HG03378 (cell line): Measurements from ENCODE around the gene ANO2.

Experiments
- ATAC-seq: cut with Tn5 transposase; IDR thresholded peaks from one replicate; pipeline ENCODE4 v1.9.1; 2021; ENCODE audit warnings: mild to moderate bottlenecking, moderate library complexity; ENCODE audit not compliant: unreplicated experiment

The ANO2 gene

DNA sequence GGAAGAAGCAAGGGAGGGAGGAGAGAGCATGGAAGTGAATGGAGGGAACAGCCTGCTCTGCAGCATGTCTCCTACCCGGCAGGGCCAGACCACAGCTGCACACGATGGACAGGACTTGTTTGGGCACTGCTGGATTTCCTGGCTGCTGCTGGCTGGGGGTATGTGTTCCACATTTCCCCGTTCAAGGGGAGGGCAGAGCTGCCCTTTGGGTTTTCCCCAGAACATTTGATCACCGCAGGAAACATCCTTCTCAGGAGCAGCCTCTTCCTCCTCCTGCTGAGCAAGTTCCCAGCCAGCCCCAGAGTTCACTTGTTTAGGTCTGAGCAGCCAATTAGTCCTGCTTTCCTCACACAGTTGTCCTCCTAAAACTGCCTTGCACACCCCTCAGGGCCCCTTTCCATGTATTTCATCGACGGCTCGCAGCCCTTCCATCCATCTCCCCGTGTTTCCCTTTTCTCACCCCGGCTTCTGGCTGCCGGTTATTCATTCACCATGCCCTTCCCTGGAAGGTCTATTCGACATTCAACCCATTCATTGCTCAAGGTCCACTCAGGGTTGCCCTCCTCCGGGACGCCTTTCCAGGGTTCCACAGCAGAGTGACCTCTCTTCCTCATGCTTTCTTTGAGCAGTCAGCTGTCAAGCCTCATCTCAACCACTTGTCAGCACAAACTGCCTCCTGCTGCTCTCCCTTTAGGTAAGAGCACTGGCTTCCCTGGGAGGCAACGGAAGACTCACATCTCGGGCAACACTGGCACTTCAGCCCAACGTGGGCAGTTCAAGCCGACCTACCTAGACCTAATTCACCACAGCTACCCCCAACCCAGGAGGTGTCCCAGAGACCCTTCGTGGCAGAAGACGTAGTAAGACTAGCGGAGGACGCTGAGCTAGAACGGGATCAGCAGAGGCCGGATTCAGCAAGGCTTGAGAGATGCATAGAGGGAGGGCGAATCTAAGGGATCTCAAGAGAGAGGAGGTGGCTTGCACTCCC lies 20.1 kb upstream of the ANO2 start:
- ATAC-seq: no peak

GRCh38 chr12:5963515-5963914 lies 18.5 kb upstream of the ANO2 start:
- ATAC-seq: no peak

DNA sequence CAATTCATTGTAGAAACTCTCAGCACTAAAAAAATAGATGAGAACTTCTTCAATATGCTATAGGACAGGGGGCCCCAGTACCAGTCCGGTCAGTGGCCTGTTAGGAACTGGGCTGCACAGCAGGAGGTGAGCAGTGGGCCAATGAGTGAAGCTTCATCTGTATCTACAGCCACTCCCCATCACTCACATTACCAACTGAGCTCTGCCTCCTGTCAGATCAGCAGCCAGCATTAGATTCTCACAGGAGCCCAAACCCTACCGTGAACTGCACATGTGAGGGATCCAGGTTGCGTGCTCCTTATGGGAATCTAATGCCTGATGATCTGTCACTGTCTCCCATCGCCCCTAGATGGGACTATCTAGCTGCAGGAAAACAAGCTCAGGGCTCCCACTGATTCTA lies 15.7 kb upstream of the ANO2 start:
- no peak for ATAC-seq

DNA sequence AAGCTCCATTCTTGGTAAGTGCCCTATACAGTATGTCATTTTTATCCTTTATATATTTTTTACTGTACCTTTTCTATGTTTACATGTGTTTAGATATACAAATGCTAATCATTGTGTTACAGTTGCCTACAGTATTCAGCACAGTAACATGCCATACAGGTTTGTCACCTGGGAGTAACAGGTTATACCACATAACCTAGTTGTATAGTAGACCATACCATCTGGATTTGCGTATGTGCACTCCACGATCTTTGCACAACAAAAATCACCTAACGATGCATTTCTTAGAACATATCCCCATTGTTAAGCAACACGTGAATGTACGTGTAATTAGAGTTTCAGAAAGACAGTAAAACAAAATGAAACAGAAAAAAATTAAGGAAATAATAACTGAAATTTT lies 11.9 kb upstream of the ANO2 start:
- no peak for ATAC-seq

- ATAC-seq: no peak
These were observed 9.6 kb upstream of the ANO2 start for GRCh38 chr12:5954661-5955060.

DNA sequence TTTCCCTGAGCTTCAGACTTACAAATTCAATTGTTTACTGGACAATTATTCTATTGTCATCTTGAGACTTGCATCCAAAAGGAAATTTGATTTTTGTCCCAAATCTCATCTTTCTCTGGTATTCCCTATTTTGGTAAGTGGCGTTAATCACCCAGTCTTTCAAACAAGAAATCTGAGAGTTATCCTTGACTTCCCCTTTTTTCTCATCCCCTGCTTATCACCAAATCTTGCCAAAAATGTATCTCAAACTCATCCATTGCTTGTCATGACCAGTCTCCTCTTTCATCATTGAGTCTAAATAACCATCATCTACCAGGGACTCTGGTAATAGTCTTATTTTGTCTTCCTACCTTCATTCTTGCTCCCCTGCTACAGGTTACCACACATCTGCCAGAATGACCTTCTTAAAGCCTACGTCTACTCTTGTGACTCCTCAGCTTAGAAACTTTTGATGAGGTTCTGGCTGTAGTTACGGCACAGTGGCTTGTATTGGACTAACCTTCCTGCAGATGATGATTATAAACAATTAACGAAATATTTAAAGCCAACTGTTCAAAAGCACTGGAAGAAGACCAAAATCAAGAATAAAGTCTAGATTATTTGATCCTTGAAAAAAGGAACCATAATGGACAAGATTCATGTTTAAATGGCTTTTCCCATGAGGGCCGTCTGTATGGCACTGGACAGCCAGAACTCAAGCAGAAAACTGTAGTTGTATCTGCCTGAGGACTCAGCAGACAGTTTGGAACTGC lies 9.0 kb upstream of the ANO2 start:
- no peak for ATAC-seq

DNA sequence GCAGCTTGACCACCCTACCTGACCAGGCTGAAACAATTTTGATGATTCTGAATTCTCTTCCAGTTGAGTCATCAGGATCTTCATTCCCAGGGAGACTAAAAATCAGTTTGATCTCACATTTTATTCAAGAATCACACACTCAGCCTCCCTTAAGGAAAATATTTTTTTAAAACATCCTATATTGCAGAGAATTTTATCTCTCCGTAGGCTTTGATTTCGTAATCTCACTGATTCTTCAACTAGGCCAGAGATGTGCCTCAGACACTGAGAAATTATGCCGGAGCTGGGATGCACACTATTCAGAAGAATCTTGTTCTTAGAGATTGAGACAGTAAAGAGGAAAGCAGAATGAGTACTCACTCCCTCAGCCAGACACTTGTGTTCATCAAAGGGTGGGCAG lies 7.0 kb upstream of the ANO2 start:
- no peak for ATAC-seq

GRCh38 chr12:5948696-5949095 lies 3.6 kb upstream of the ANO2 start:
- ATAC-seq: no peak

GRCh38 chr12:5947006-5947405 lies 1.9 kb upstream of the ANO2 start:
- no peak for ATAC-seq

DNA sequence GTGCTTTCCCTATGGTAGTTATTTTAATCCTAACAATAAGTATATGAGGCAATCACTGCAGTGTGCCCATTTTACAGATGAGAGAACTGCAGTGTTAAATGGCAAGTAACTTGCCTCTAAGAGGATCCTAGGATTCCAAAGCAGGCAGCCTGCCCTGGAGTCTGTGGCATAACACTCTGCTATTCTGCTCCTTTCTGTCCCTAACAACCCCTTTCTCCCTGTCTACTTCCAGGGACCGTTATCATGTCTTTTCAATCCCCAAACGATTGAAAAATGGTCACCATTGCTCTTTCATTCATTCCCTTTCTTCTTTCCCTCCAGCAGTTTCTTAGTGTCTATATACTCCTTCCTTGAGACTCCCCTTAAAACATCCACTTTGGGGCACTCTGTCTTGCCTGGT lies 1.3 kb upstream of the ANO2 start:
- ATAC-seq: no peak

DNA sequence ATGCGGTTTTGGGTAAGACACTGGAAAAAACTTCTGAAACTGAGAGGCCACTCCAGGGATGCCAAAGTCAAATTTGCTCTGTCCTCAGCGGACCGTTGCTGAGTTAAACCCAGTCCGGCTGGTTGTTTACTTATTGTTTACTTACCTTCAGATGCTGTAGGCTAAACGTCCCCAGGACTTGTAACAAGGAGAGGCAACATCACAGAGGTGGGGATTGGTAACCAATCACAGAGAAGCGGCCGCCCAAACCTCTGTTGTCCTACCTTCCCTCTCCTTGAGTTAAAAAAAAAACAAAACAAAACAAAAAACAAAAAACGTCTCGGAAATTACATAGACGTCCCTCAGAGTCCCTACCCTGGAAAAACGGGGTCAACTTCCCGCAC lies 380 bp downstream of the ANO2 start:
- no peak for ATAC-seq

GRCh38 chr12:5944053-5944452 lies 1.0 kb downstream of the ANO2 start:
- no peak for ATAC-seq

DNA sequence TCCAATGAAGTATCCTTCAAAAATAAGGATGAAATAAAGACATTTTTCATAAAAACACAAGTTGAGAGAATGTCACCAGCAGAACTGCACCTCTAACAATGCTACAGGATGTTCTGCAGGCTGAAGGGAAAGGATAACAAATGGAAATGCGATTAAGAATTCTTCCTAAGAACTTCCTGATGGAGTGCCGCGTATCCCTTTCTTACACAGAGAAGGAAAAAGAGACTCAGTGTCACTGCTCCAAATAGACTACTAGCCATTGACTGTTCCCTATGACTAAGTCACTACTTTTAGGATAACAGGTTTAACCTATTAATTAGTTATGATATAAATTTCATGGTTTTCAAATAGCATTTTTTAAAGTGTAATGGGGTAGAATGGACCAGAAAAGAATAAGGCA lies 3.2 kb downstream of the ANO2 start:
- no peak for ATAC-seq

- ATAC-seq: no peak
These were observed 17.1 kb downstream of the ANO2 start for GRCh38 chr12:5927732-5928516.

- no peak for ATAC-seq
These were observed 19.4 kb downstream of the ANO2 start for GRCh38 chr12:5925646-5926045.

DNA sequence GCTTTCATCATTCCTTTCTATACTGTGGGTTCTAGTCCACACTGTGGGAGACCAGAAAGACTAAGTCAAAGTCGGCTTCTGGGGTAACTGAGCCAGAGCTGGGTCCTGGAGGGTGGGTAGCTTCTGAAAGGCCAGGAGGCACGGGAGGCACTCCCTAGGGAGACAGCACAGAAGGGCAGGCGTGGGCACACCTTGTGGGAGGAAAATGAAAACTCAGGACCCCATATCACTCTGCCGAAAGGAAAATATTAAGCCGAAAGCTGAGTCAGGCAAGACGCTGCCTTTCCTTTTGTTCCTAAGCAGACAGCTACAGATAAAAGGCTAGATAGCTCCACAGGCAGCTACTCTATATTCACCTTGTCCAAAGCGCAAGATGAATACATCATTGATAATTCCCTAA lies 20.7 kb downstream of the ANO2 start:
- no peak for ATAC-seq

- no peak for ATAC-seq
These were observed 21.3 kb downstream of the ANO2 start for GRCh38 chr12:5923751-5924150.

- ATAC-seq: no peak
These were observed 21.9 kb downstream of the ANO2 start for GRCh38 chr12:5923043-5923605.

DNA sequence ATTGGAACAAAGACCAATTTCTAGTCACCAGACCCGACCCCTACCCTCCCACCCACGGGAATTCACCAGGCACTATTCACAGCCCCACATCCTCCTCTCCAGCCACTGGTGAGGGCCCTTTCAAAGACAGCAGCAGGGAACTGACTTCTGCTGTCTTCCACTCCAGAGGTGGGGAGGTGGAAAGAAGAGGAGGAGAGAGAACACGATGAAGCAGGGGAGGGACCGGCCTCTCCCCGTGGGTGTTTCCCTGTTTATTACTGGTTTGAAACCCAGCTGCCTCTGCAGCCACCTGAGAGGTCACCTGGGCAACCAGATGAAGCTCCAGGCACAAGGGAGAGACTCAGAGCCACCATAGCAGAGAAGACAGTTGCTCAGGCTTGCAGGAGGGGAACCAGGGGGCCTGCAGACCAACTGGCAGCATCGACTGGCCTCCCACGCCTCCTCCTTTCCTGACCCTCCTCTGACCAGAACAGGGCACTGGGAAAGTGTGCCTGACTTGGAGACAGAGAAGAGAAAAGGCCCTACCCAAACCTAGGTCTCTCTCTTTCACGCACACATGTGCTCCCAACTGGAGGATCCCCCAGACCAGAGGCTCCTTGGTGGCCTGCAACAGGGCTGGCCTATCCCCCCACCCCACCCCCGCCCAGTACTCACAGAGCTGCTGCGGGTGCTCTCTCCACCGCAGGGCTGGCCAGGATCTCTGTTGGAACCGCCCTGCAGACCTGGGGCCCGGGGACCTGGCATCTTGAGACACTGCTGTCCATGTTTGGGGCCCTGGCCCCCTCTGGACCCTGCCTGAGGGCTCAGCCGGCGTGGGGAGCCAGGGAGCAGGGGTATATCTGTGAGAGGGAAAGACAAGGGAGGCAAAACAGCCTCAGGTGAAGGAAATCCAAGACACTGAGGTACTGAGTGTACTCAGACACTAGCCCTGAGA lies 22.8 kb downstream of the ANO2 start:
- no peak for ATAC-seq
